ENCODE measurements around the gene KCNAB3.
"Not testable (repeated sequence)": the region's sequence is repeated elsewhere in the genome, so short reads cannot be mapped to it uniquely, and the experiment has no call there.

The KCNAB3 gene

DNA sequence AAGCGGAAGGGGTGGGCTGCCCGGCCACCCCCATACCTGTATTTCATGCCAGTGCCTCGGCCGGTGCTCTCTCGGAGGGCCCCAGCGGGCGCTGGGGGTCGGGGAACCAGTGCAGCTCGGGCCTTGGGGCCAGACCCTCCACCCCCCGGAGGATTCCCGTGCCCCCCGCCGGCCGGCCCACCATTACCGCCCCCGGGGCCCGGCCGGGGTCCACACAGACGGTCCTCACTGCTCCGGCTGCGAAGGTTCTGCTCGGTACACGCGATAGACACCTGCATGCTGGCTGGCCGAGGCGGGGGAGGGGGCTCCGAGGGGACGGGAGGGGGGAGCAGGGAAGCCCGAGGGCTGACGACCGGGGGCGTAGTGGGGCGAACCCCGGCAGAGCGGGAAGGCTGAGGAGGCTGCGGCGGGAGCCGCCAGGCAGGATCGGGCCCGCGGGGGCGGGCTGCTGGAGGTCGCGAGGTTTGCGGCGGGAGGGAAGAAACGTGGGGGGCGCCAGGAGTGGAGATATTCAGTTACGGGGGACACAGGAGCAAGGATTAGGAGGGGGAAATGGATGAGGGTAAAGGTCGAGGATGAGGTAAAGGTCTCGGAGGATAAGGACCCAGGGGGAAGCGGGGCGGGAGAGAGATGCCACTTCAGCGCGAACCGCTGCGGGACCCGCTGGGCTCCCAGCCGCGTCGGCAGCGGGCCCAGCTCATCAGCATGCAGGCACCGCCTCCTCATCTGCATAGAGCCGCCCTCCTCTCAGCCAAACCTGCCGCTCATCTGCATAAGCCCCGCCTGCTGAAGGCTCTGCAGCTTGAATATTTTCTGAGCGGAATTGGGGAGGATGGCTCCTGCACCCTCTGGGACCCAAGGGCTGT lies at the start of gene KCNAB3:
KCNAB3 (minus strand) TSS at position 699 of the 866 bp plus-strand sequence; CDS start at position 278, 421 bp downstream.
- DNase-seq (ENCODE audit: extremely low spot score, insufficient read length, low read depth) (no peak), FAIRE-seq (peak; percentile 87)

DNA sequence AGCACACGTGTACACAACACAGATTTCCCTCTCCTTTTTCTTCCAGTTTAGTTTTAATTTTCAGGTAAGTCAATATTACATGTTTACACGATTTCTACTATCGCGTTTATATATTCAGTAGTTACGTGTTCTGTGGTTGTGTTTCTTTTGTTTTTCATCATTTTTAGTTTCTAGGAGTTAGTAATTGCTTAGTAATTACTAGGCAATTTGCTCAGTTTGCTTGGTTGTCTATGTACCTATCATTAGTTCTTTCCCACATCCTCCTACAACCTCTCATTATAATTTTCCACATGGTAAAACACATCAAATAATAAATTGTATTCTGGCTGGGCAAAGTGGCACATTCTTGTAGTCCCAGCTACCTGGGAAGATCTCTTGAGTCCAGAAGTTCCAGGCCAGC lies 48.1 kb upstream of the KCNAB3 start:
- DNase-seq (ENCODE audit: extremely low spot score, insufficient read length, low read depth) (no peak), FAIRE-seq (no peak)

DNA sequence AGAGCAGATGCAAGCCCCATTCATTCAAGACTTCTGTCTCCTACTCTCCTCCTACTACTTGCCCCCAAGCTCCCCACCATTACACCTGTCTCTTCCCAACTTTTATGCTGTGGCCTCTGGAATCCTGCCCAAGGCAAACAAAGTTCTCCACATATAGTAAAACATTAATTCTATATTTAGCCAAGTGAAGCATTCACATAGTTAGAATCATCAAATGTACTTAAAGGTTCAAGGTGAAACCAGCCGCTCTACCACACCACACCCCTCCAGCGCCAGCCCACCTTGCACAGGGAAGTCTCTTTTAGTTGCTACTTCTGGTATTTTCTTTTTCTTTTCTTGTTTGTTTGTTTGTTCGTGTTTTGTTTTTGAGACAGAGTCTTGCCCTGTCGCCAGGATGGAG lies 47.4 kb upstream of the KCNAB3 start:
- FAIRE-seq = no peak
- no peak for DNase-seq (ENCODE audit: extremely low spot score, insufficient read length, low read depth)

DNA sequence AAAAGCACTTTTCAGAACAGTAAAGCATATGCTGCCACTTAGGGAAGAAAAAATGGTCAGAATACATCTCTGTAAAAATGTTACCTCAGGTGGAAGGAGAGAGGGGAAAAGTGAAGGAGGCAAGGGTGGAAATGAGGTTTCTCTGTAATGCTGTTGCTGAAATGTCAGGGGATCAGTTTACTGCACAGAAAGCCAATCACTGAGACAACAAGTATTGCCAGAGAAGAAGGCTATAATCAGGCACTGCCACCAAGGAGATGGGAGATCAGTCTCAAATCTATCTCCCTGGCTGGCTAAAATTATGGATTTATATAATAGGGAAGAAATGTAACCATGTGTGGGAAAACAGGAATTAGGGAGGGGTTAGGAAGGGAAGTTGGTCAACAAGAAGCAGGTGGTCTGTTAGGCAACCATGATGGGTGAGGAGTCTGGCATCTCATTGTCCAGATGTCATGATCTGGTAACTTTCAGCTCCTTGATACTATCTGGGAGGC lies 45.0 kb upstream of the KCNAB3 start:
- DNase-seq (ENCODE audit: extremely low spot score, insufficient read length, low read depth) (no peak), FAIRE-seq (no peak)

DNA sequence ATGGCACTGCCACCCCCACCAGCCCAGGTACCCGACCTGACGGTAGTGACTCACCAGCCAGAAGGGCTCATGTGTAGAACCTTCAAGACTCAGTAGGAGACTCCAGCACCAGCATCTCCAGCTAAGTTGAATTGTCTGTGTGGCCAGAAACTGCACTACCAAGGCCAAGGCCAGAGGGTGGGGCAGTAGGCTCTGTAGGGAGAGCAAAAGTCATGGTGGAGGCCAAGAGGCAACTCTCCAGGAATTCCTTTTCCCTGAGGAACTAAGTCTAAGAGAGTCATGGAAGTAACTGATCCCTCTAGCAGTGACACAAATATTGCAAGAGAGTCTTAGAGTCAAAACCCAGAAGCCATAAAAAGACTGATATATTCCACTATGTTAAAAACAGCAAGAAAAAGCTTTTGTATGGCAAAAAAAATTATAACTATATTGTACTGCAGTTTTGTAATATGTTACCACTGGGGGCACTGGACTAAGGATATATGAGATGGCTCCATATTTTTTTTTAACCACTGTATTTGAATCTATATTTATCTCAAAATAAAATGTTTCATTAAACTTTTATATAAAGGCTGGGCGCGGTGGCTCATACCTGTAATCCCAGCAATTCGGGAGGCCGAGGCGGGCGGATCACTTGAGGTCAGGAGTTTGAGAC lies 42.6 kb upstream of the KCNAB3 start:
- DNase-seq (ENCODE audit: extremely low spot score, insufficient read length, low read depth) (no peak), FAIRE-seq (no peak)

- FAIRE-seq (no peak), DNase-seq (ENCODE audit: extremely low spot score, insufficient read length, low read depth) (no peak)
Measured at GRCh38 chr17:7971651-7972050, 42.0 kb upstream of the KCNAB3 start.

DNA sequence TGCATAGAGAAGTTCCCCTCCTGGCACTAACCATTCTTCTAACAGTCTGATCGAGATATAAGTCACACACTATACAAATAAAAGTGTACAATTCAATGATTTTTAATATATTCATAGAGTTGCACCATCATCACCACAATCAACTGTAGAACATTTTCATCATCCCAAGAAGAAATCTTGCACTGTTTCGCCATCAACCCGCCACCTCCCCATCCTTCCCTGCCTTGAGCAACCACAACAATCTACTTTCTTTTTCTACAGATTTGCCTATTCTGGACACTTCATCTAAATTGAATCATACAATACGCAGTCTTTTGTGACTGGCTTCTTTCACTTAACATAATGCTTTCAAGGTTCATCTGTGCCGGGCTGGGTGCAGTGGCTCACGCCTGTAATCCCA lies 39.8 kb upstream of the KCNAB3 start:
- FAIRE-seq = no peak
- DNase-seq (ENCODE audit: extremely low spot score, insufficient read length, low read depth) = no peak

DNA sequence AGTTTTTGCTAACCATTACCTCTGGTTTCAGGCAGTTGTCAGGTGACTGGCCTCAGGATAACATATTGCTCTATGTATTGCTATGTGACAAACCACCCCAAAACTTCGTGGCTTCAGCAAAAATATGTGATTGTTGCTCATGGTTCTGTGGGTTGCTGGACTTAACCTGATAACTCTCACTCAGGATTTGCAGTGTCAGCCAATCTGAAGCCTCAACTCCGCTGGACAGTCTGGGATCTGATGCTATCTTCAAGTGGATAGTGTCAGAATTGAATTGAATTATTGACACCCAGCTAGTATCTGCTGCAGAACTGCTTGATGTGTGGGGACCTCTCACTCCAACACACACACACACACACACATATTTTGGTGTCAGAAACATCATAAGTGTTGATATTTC lies 38.1 kb upstream of the KCNAB3 start:
- DNase-seq (ENCODE audit: extremely low spot score, insufficient read length, low read depth) (no peak), FAIRE-seq (no peak)

DNA sequence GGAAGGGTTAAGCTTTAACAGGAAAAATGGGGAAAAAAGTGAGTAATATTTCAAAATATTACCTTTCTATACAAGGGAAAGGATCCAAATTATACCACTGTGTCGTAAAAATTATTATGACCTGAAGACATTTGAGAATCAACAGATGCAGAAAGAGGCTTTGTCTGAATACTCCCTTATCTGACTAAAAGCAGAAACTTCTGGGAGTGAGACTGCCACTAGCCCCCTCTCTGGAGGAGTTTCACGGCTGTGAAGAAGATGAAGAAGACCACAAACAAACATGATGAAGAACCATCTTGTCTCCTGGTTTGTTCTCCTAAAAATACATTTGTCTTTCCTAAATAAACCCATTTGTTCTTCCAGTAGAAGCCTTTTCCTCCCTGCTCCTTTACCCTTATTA lies 31.8 kb upstream of the KCNAB3 start:
- DNase-seq (ENCODE audit: extremely low spot score, insufficient read length, low read depth) = no peak
- no peak for FAIRE-seq

GRCh38 chr17:7959503-7960253 lies 30.0 kb upstream of the KCNAB3 start:
- DNase-seq (ENCODE audit: extremely low spot score, insufficient read length, low read depth) (no peak), FAIRE-seq (no peak)

DNA sequence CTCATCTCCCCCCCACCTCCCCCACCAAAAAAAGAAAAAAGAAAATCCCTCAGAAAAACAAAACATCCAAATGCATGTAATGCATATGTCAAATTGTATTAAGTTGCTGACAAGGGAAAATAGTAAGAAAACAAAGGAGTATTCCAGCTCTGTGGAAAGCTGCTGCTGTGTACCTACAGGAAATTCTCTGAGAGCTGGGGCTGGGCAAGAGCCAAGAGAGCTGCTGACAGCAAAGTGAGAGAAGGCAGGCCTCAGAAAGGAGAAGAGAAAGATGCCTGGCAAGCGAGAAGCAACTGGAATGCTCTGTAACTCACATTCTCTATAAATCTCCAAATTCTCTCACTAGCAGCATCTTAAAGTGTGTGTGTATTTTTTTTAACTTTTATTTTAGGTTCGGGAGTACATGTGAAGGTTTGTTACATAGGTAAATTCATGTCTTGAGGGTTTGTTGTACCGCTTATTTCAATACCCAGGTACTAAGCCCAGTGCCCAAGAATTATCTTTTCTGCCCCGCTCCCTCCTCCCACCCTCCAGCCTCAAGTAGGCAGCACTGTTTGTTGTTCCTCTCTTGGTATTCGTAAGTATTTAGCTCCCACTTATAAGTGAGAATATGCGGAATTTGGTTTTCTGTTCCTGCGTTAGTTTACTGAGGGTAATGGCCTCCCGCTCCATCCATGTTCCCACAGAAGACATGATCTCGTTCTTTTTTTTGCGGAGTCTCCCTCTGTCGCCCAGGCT lies 26.7 kb upstream of the KCNAB3 start:
- no peak for FAIRE-seq
- no peak for DNase-seq (ENCODE audit: extremely low spot score, insufficient read length, low read depth)

DNA sequence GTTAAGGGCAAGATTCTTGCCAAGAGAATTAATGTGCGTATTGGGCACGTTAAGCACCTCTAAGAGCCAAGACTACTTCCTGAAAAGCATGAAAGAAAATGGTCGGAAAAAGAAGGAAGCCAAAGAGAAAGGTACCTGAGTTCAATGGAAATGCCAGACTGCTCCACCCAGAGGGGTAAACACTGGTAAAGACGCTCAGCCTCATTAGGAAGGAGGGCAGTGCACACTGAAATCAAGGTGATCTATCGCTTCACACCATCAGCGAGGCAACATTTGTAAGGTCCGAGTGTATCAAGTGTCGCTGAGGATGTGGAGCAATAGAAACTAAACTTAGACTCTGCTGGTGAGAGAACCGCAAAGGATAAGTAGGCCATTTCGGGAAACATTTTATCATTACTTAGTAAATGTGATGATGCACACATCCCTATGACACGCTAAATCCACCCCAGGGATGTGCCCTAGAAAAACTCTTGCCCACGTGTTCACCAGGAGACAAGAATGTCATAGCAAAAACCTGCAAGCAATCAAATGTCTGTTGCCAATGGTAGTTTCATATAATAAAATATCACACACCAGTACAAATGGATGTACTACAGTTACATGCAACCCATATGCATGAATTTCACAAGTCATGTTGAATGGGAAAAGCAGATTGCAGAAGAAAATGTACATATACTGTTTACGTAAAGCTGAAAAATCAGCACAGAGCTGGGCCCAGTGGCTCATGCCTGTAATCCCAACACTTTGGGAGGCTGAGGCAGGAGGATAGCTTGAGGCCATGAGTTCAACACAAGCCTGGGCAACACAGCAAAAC lies 26.0 kb upstream of the KCNAB3 start:
- DNase-seq (ENCODE audit: extremely low spot score, insufficient read length, low read depth) (no peak), FAIRE-seq (no peak)

DNA sequence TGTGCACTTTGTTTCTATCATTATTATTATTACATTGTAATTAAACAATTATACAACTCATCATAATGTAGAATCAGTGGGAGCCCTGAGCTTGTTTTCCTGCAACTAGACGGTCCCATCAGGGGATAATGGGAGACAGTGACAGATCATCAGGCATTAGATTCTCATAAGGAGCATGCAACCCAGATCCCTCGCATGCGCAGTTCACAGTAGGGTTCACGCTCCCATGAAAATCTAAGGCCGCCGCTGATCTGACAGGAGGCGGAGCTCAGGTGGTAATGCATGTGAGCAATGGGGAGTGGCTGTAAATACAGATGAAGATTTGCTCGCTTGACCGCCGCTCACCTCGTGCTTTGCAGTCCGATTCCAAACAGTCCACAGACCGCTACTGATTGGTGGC lies 23.6 kb upstream of the KCNAB3 start:
- not testable (repeated sequence) for FAIRE-seq; DNase-seq (ENCODE audit: extremely low spot score, insufficient read length, low read depth)

DNA sequence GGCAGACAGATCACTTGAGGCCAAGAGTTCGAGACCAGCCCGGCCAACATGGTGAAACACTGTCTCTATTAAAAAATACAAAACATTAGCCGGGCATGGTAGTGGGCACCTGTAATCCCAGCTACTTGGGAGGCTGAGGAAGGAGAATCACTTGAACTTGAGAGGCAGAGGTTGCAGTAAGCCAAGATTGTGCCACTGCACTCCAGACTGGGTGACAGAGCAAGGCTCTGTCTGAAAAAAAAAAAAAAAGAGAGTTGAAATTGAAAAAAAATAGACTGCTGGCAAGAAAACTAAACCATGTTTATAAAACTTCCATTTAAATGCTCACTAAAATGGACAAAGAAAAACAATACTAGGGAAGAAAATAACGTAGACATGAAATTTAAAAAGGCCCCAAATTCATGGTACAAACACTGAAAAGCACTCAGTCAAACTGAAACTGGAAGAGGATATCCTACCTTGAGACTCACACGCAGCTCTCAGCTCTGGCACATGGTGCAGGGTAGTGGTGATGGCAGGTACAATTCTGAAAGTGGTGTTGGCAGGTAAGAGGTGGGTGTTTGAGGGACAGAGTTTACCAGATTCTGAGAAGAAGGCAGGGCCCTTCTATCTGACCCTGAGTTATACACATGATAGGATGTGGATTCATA lies 21.6 kb upstream of the KCNAB3 start:
- no peak for DNase-seq (ENCODE audit: extremely low spot score, insufficient read length, low read depth)
- peak; percentile 97 for FAIRE-seq

- FAIRE-seq = no peak
- DNase-seq (ENCODE audit: extremely low spot score, insufficient read length, low read depth) = no peak
Measured at GRCh38 chr17:7950578-7950977, 20.9 kb upstream of the KCNAB3 start.

- DNase-seq (ENCODE audit: extremely low spot score, insufficient read length, low read depth) = no peak
- no peak for FAIRE-seq
Measured at GRCh38 chr17:7947651-7948050, 18.0 kb upstream of the KCNAB3 start.

GRCh38 chr17:7946441-7946840 lies 16.8 kb upstream of the KCNAB3 start:
- DNase-seq (ENCODE audit: extremely low spot score, insufficient read length, low read depth) (no peak), FAIRE-seq (no peak)

GRCh38 chr17:7945651-7946050 lies 16.0 kb upstream of the KCNAB3 start:
- DNase-seq (ENCODE audit: extremely low spot score, insufficient read length, low read depth) = no peak
- FAIRE-seq = no peak

DNA sequence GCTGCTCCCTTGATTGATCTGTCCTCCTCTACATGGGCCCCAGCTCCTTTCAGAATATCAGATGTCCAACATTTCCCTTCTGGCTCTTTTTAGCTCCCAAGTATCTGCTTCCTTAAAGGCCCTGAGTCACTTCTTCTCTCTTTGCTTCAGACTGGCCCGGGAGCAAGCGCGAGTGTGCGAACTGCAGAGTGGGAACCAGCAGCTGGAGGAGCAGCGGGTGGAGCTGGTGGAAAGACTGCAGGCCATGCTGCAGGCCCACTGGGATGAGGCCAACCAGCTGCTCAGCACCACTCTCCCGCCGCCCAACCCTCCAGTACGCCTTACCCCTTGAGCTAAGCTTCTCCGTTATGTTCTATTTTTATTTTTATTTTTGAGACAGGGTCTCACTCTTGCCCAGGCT lies 14.7 kb upstream of the KCNAB3 start:
- DNase-seq (ENCODE audit: extremely low spot score, insufficient read length, low read depth) = no peak
- FAIRE-seq = no peak

Data from GM18507 (cell line).